NCI-H146 (cell line): ENCODE results near the gene SPACA6.

ENCODE experiments used
- DNase-seq: peaks from one replicate; lab custom pipeline; 2025; lab: John Stamatoyannopoulos, UW

The SPACA6 gene

DNA sequence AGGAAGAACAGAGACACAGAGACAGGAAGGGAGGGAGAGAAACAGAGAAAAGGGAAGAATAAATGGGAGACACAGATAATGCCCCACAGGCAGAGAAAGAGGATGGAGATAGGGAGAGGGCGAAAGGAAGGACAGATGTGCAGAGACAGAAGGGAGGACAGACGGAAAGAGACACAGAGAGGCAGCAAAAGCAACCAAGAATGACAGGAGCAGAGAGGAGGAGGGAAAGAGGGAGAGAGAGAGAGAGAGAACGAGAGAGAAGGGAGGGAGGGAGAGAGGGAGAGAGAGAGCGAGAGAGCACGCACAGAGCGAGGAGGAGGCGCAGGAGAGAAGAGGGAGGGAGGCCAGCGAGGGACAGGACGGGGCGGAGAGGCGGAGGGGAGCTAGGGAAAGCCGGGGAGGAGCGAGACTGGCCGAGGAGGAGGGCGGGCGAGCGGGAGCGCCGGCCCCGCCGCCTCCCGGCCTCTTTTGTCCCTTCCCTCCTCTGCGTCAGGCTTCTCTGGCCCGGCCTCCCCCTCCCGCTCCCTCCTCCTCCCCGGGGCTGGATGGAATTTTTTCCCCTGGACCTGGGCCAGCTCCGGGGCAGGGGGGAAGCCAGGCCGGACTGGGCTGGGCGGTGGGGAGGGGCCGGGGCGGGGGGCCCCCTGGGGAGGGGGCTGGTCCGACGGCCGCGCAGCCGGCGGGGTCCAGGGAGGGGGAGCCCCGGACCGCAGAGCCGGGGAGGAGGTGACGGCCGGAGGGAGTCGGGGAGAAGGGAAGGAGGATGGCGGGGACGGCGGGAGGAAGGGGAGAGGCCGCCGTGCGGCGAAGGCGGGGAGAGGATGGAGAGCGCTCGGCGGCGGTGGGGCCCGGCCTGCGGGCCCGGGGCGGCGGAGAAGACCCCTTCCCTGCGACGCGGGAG lies 4.2 kb upstream of the SPACA6 start:
- DNase-seq: peak; percentile 95

DNA sequence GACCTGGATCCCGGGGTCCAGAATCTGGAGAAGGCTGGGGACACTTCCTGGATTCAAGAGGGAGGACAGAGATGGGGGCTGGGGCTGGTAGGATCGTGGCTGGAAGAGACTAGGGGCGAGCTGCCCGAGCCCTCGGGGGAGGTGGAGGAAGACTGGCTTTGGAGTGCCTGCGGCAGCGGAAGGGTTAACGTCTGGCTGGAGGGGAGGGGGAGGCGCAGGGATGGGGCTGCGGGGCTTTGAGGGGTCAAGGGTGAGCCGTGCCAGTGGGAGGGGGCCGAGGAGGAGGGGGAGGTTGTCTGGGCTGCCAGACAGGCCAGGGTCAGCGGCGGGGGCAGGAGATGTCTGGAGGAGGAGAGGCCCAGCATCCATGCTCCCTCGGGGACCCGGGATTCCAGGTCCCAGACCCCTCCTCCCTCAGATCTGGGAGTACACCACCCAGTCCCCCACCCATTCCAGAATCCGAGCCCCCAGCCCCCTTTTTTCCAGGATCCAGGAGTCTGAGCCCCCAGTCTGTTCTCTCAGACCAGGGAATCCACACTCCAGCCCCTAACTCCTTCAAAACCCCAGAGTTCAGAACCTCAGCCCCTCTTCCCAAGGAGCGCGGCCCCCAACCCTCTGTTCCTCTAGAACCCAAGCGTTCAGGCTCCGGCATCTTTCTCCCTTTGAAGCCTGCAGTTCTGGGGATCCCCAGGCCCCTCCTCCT lies 3.2 kb upstream of the SPACA6 start:
- peak; percentile 28 for DNase-seq

DNA sequence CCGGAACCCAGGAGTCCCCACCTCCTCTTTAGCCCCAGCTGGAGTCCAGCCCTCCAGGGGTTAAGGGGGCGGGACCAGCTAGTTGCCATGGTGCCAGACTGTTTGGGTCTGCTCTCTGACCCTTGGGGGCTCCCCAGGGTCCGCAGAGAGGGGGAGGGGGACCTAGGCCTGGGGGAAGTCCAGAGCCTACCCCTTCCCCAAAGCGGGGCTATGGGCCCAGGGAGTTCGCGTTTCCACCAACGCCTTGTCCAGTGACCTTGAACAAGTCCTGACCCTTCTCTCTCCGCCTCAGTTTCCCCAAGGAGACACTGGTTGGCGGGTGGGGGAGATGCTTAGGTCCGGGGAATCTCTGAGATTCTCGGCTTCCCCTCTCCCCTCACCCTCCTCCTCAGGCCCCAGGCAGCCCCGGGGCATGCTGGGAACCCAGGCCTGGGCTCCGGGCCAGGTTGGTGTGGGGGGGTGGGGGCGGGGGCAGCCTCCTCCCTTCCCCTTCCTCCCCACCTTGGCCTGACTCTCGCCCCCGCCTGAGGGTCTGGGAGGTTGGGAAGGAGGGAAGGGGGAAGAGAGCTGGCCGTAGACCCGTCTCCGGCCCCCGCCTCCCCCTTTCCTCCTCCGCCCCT lies 2.6 kb upstream of the SPACA6 start:
- peak; percentile 33 for DNase-seq

DNA sequence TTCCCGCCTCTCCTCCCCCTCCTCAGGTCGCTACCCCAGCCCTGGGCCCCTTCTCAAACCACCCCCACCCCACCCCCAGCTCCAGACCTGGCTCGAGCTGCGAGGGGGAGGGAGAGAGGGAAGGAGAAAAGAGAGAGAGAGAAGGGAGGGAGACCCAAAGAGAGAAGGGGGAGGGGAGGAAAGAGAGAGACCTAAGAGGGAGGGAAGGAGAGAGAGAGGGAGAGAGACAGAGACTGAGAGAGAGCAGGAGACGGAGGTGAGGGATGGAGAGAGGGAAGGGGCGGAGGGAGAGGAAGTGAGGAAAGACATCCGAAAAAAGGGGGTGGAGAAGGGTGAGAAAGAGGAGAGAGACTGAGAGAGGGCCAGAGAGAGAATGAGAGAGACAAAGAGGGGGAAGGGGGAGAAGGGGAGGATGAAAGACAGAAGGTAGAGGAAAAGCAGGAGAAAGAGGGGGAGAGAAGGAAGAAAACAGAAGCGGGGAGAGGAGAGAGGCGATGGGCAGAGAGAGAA lies 2.0 kb upstream of the SPACA6 start:
- DNase-seq: no peak

DNA sequence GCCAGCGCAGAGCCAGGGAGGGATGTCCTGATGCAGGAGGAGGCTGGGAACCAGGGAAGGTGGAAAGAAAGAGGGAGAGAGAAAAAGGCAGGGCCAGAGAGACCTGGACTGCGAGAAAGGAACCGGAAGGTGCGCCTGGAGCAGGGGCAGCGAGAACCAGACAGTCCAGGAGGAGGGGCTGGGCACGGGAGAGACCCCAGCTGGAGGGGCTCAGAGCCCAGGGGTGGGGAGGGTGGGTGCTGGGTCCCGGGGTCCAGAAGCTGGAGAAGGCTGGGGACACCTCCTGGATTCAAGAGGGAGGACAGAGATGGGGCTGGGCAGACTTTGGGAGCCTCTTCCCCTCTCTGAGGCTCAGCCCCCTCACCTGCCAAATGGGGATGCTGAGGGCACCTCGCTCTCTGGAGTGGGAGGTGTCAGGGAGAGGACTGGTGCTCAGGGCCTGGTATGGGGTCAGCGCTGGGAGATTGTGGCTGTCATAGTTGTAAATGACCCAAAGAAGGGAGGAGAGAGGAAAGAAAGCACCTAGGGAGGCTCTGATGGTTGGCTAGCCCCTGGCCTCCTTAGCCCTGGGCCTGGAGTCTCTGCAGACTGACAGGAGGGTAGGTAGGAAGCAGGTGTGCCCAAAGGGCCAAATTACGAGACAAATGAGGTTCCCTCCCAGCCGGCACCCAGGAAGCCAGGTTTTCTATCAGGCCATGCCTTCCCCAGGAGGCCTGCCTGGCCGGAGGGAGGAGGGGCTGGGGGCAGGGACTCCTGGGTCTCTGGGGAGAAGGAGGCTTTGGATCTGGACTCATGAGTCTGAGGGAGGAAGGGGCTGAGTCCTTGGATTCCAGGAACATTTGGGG lies 1.3 kb upstream of the SPACA6 start:
- no peak for DNase-seq

DNA sequence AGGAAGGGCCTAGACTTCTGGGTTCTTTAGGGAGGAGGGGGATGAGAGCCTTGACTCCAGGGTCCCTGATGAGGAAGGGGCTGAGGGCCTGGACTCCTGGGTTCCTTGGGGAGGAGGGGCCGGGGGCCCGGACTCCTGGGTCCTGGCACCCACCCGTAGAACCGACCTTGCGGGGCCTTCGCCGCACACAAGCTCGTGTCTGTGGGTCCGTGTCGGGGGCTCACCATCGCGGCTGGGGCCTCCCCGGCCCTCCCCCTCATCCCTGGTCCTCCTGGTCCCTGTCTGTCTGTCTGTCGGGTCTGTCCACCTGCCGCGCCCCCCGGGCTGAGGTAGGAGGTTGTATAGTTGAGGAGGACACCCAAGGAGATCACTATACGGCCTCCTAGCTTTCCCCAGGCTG lies 662 bp upstream of the SPACA6 start:
- no peak for DNase-seq

DNA sequence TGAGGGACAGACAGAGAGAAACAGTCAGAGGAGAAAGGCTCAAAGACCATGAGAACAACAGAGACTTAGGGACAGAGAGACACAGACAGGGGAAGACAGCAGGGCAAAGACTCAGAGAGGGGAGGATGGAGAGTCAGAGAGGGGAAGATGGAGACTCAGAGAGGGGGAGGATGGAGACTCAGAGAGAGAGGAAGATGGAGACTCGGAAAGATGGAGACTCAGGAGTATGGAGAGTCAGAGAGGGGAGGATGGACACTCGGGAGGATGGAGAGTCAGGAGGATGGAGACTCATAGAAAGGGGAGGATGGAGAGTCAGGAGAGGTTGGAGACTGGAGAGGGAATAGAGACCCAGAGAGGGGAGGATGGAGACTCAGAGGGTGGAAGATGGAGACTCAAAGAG lies 689 bp downstream of the SPACA6 start:
- no peak for DNase-seq

DNA sequence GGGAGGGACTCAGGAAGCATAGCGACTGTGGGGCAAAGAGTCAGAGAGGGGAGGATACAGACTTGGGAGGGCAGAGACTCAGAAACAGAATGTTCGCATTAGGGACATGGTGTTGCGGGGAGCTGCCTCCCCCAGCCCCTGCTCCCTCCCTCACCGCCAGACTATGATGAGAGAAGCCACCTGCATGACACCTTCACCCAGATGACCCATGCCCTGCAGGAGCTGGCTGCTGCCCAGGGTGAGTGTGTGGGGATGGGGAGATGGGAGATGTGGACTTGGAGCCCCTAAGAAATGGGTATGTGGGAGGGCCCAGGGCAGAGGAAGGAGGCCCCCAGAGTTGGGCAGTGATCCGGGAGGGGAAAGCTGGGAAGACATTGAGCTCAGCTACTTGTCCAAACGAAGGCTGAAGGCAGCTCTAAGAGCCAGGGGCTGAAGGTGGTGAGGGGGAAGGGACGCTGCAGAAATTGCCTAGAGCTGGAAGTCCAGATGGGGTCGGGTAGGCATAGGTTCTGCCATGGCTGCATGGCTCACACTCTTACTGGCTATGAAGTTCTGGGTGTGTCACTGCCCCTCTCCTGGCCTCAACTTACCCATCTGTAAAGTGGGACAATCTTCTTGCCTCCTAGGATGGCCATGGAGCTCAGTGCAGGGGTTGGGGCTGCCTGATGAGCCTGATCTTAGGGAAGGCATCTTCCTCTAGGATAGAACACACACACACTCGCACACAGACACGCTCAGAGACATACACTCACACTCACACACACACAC lies 1.4 kb downstream of the SPACA6 start:
- no peak for DNase-seq

DNA sequence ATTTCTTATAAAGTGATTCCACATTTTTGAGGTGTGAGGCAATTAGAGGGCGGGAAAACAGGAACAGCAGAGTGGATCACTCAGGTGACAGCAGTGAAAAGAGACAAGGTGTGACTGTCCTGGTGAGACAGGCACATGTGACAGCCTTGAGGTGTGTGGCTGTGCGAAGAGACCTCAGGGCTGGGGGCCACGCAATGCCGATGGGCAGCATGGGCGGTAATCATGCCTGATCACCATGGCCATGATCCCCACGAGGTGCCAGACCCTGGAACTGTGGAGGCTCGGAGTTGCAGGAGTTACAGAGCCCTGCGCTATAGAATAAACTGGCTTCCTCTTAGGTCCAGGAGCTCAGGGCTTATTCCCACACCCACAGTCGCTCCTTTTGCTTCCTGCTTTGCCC lies 2.0 kb downstream of the SPACA6 start:
- no peak for DNase-seq

DNA sequence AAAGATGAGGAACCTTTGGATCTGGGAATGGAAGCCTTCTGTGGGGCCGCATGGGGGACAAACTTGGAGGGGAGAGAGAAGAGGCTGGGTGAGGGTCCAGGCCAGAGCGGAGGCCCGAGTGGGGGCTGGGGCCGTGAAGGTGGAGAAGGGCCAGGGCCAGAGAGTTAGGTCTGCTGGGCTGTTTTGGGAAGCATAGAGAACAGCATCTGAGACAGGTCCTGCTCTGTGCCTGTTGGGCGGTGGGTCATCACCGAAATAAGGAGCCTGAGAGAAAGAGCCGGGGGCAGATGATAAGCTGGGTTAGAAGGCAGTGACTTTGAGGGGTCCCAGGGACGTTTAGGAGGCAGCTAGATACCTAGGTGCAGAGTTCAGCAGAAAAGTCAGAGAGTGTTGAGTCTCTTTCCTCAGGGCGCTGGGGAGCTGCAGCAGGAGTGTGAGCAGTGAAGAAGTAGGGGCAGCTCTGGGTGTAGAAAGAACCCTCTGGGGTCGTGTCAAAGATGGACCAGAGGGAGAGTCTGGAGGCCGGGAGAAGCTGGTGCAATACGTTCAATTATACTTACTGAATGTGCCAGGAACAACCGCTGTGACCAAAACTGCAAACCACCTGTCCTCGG lies 2.7 kb downstream of the SPACA6 start:
- DNase-seq: no peak

DNA sequence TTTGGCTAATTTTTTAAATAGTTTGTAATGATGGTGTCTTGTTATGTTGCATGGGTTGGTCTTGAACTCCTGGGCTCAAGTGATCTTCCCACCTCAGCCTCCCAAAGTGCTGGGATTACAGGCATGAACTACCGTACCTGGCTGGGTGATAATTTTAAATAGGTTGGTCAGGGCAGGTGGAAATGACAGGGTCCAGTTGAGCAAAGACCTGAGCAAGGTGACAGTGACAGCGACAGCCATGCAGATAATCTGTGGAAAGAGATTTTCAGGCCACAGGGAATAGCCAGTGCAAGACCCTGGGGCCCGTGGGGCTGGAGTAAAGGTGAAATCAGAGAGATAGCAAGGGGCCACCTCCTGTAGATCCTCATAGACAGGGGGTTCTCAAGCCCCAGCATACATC lies 3.5 kb downstream of the SPACA6 start:
- DNase-seq: no peak

DNA sequence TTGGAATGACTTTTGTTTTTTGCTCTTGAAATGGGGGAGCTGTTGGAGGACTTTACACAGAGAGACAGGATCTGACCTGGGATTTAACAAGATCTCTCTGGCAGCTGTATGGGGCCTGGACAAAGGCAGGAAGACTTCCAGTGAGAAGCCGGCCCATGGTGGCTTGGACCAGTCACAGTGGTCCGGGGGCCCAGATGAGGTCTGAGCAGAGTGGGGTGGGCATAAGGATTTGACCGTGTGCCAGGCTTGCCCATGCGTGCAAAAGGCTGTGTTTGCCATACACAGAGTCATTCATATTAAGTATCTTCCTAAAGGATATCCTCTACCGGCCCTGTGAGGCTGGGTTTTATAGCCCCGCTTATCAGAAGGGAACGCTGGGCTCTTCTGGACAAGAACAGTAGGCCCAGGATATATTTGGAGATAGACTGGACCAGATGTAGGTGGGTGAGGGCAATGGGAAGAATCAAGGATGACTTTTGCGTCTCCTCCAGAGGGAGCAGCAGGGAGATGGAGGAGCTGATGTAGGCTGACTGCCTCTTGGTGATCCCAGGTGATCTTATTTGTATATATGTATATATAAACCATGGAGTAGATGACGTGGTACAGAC lies 4.1 kb downstream of the SPACA6 start:
- DNase-seq: no peak

DNA sequence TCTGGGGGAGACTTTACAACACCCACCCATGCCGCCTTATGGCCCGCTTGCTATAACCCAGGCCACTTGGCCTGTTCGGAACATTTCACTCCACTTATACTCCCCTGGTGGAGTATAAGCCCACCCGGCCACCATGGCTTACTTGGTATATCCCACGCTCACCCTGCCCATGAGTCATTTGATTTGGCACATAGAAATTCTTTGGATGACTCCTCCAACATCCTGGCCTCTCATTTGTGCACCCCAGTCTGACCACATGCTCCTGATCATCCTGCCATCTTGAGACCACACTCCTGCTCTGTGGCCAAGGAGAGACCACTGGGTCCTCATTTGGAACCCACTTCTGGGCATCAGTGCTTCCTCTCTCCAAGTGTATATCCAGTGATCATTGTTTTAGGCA lies 5.2 kb downstream of the SPACA6 start:
- no peak for DNase-seq

DNA sequence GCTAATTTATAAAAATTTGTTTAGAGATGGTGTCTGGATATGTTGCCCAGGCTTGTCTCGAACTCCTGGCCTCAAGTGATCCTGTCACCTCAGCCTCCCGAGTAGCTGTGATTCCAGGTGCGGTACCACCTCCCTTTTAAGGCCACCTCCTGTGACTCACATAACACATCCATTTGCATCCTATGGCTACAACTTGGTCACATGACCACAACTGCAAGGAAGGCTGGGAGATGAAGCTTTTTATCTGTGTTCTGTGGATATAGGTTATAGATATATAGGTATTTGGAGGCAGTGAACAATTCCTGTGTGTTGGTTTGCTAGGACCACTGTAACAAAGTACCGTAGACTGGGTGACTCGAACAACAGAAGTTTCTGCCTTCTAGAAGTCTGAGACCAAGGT lies 6.0 kb downstream of the SPACA6 start:
- DNase-seq: no peak

DNA sequence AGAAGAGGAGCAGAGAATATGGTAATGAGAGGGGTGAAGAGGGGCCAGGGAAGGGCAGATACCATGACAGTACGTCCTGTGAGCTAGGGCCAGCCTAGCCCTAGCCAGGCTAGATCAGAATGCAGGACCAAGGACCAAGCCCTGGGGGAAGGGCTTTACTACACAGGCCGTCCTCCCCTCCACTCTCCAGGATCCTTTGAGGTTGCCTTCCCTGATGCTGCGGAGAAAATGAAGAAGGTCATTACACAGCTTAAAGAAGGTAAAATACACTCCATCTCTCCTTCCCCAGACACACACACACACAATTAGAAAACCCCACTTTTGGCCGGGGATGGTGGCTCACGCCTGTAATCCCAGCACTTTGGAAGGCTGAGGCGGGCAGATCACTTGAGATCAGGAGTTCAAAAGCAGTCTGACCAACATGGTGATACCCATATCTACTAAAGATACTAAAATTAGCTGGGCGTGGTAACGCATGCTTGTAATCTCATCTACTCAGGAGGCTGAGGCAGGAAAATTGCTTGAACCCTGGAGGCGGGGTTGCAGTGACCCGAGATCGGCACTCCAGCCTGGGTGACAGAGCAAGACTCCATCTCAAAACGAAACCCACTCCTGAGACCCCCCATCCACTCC lies 8.5 kb downstream of the SPACA6 start:
- no peak for DNase-seq

DNA sequence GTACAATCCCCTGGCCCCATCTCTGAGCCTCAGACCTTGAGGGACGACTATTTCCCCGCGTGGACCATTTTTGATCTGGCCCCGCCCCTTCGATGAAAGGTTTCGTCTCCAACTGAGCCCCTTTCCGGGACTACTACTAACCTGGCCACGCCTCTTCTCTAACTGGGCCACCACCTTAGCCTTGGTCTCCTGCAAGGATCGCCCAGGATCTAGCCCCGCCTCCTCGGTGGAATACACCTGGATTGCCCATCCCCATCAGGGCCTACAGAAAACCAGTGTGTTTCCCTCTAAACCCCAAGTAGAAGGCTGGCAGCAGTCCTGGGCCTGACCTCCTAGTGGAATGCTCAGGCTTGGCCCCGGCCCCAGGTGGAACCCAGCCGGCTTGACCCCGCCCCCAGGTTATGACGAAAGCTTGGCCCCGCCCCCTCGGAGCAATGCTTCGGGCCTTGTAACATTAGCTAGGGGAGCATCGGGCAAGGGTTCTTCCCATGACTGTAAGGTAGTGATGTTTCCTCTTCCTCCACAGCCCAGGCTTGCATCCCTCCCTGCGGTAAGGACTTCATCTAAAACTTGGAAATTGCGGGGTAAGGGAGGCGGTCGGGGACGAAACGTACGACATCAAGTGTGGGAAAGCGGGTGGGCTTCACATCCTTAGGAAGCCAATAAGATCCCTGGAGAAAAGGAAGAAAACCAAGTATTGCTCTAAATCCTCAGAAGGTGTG lies 9.1 kb downstream of the SPACA6 start:
- DNase-seq: no peak

DNA sequence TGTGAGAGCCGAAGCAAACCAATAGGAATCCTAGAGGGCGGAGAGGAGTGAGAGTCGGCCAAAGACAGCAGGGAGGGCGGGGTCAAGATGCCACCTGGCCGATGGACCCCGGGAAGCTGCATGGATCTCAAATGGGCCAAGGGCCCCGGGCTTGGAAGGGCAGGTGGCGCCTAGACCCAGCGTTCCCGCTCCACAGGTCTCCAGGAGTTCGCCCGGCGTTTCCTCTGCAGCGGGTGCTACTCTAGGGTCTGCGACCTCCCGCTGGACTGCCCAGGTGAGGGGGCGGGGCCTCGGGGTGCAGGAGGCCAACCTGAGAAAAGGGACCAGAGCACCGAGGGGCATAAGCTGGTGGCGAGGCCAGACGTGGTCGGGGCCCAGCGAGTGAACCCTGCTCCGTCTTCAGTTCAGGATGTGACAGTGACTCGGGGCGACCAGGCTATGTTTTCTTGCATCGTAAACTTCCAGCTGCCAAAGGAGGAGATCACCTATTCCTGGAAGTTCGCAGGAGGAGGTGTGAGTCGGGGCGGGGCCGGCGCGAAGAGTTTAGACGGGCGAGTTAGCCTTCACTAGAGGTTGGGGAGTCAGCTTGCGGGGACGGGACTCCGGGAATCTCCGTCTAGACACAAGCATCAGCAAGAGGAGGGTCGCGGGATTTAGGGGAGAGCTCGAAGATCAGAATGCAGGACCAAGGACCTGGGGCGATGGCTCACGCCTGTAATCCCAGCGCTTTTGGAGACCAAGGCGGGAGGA lies 9.9 kb downstream of the SPACA6 start:
- no peak for DNase-seq
